Measurements from ENCODE around the gene HSD17B8. TPM values are rescaled to one million over a fixed set of nuclear protein-coding genes. Genes with fewer than 3 reads are reported as not detected.

HSD17B8 gene
- total and polyA plus RNA-seq, 10 donors: 8.7 to 24.1 (median 16.1) TPM

GRCh38 chr6:33201935-33202334, 2.5 kb upstream of the HSD17B8 start:
- DNase-seq: no peak
- Histone ChIP-seq H3K4me3 (peak overlapping the region in 7 of 8 donors; percentile 73 to 99 (median 88)), H3K9me3 (no peaks in the 10 kb centered on the region), H3K27ac (peak overlapping the region in 1 of 8 donors; percentile 96), H3K4me1 (peaks cover 34 to 90% (median 72%) of the 10 kb centered on the region in 6 donors), H3K27me3 (replicated peaks in 1 of 7) (no peaks in the 10 kb centered on the region), H3K36me3 (peaks cover 0 to 41% (median 25%) of the 10 kb centered on the region in 6 donors)
- WGBS, 5 donors: 84 to 94% (median 88%) methylated on average over 6 of the region's 6 CpGs
- no peak for TF ChIP-seq POLR2A (IDR thresholded peaks at IDR 0.05)
- TF ChIP-seq CTCF (IDR thresholded peaks at IDR 0.05 in 8 of 11, conservative IDR thresholded peaks at IDR 0.05 in 3 of 11): no peak
- no peak for TF ChIP-seq POLR2AphosphoS5 (IDR thresholded peaks at IDR 0.05)
- intact Hi-C loops (cut with DNase I; ENCODE audit: low total_unique reads): no loop called here

GRCh38 chr6:33202799-33203198, 1.7 kb upstream of the HSD17B8 start:
- WGBS, 5 donors: 85 to 95% (median 89%) methylated on average over 6 of the region's 6 CpGs
- Histone ChIP-seq H3K4me3 (no peak overlapping the region), H3K27ac (no peak overlapping the region)

GRCh38 chr6:33203443-33204164, 851 bp upstream of the HSD17B8 start:
- H3K4me1 ChIP-seq: peaks cover 34 to 85% (median 66%) of the 10 kb centered on the region in 6 donors
- H3K27me3 ChIP-seq (replicated peaks in 1 of 7): no peaks in the 10 kb centered on the region
- peak overlapping the region in 5 of 8 donors; percentile 18 to 82 (median 67) for H3K27ac ChIP-seq
- WGBS, 5 donors: 82 to 92% (median 90%) methylated on average over 7 of the region's 7 CpGs
- peaks cover 0 to 26% (median 21%) of the 10 kb centered on the region in 6 donors for H3K36me3 ChIP-seq
- TF ChIP-seq POLR2A (IDR thresholded peaks at IDR 0.05) (no peak), POLR2AphosphoS5 (IDR thresholded peaks at IDR 0.05) (no peak), CTCF (IDR thresholded peaks at IDR 0.05 in 8 of 11, conservative IDR thresholded peaks at IDR 0.05 in 3 of 11) (no peak)
- peak overlapping the region in 4 of 8 donors; percentile 69 to 83 (median 75) for H3K4me3 ChIP-seq
- DNase-seq: peak; percentile 71
- intact Hi-C loops (cut with DNase I; ENCODE audit: low total_unique reads): no loop called here
- H3K9me3 ChIP-seq: no peaks in the 10 kb centered on the region

More at GRCh38 chr6:33202799-33203198, 1.7 kb upstream of the HSD17B8 start:
- Histone ChIP-seq H3K4me1 (peaks cover 37 to 90% (median 70%) of the 10 kb centered on the region in 6 donors), H3K9me3 (no peaks in the 10 kb centered on the region), H3K27me3 (replicated peaks in 1 of 7) (no peaks in the 10 kb centered on the region), H3K36me3 (peaks cover 0 to 33% (median 21%) of the 10 kb centered on the region in 6 donors)
- no peak for DNase-seq
- intact Hi-C loops (cut with DNase I; ENCODE audit: low total_unique reads): no loop called here
- TF ChIP-seq CTCF (IDR thresholded peaks at IDR 0.05 in 8 of 11, conservative IDR thresholded peaks at IDR 0.05 in 3 of 11) (no peak), POLR2AphosphoS5 (IDR thresholded peaks at IDR 0.05) (no peak), POLR2A (IDR thresholded peaks at IDR 0.05) (no peak)

GRCh38 chr6:33204165-33204414, 365 bp upstream of the HSD17B8 start:
- TF ChIP-seq CTCF (IDR thresholded peaks at IDR 0.05 in 8 of 11, conservative IDR thresholded peaks at IDR 0.05 in 3 of 11) (no peak), POLR2AphosphoS5 (IDR thresholded peaks at IDR 0.05) (no peak), POLR2A (IDR thresholded peaks at IDR 0.05) (no peak)
- peaks cover 0 to 26% (median 21%) of the 10 kb centered on the region in 6 donors for H3K36me3 ChIP-seq
- no peaks in the 10 kb centered on the region for H3K27me3 ChIP-seq (replicated peaks in 1 of 7)
- intact Hi-C loops (cut with DNase I; ENCODE audit: low total_unique reads): no loop called here
- H3K4me1 ChIP-seq: peaks cover 36 to 85% (median 66%) of the 10 kb centered on the region in 6 donors
- WGBS, 5 donors: 3 to 7% (median 4%) methylated on average over 4 of the region's 4 CpGs
- peak overlapping the region in 6 of 8 donors; percentile 29 to 82 (median 66) for H3K27ac ChIP-seq
- H3K4me3 ChIP-seq: peak overlapping the region in 6 of 8 donors; percentile 65 to 83 (median 72)
- DNase-seq: no peak
- H3K9me3 ChIP-seq: no peaks in the 10 kb centered on the region

All from spleen (tissue), 11 donors.